ENCODE measurements around the gene NUBPL.
"Not testable (repeated sequence)": the region's sequence is repeated elsewhere in the genome, so short reads cannot be mapped to it uniquely, and the experiment has no call there.

NUBPL gene

DNA sequence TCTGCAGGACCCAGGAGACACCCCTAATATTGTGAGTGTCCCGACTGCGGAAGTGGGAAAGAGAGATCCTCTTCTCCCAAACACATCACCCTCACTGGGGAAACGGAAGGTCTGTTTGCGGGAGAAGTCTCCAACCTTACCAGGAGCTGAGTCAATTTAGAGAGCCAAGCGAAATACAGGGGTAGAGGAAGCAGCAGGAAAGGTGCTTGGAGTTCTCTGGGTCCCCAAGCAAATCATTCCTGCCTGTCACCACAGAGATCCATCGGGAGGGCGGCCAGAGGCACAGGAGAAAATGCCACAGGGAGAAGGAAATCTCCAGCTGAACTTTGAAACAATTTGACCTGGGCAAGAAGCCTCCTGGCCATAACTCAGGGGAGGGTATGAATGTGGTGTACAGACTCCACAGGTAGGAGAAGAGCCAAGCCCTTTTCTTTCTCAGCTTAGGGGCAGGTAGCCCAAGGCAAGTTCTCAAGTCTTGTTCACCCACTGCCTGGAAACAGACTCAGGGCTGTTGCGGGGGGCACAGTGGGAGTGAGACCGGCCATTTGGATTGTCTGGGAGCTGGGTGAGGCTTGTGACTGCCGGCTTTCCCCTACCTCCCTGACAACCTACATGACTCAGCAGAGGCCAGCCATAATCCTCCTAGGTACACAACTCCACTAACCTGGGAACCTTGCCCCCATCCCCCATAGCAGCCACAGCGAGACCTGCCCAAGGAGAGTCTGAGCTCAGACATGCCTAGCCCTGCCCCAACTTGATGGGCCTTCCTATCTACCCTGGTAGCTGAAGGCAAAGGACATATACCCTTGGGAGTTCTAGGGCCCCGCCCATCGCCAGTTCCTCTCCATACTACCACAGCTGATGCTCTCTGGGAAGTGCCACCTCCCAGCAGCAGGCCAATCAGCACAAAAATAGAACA, 304.0 kb downstream of the NUBPL start:
- H3K79me2 ChIP-seq (ENCODE audit: insufficient read depth, low read length), result no peaks in the 10 kb centered on the region
- H3K27me3 ChIP-seq (ENCODE audit: insufficient read depth, low read length, poor library complexity, severe bottlenecking), result no peaks in the 10 kb centered on the region
- no peaks in the 10 kb centered on the region for H3K9me2 ChIP-seq (replicated peaks; ENCODE audit: low read depth, low read length)
- no peaks in the 10 kb centered on the region for H3F3A ChIP-seq (ENCODE audit: low read depth)
- H3K9ac ChIP-seq (ENCODE audit: low read depth, low read length, poor library complexity, severe bottlenecking), result no peak overlapping the region
- H3K36me3 ChIP-seq (ENCODE audit: insufficient read depth, low read length), result no peaks in the 10 kb centered on the region
- no peak overlapping the region for H2AFZ ChIP-seq (ENCODE audit: low read length)
- H4K20me1 ChIP-seq (ENCODE audit: insufficient read depth, low read length, poor library complexity, severe bottlenecking), result no peaks in the 10 kb centered on the region
- no peaks in the 10 kb centered on the region for H3K4me1 ChIP-seq (ENCODE audit: insufficient read depth, low read length, poor library complexity, severe bottlenecking)
- no peak overlapping the region for H3K4me2 ChIP-seq (ENCODE audit: low read depth, low read length, poor library complexity, severe bottlenecking)
- no peaks in the 10 kb centered on the region for H3K9me3 ChIP-seq (ENCODE audit: insufficient read depth, low read depth, low read length)
- no peak overlapping the region for H3K4me3 ChIP-seq (ENCODE audit: low read length, poor library complexity, severe bottlenecking)
- TF ChIP-seq, protein P1, sequence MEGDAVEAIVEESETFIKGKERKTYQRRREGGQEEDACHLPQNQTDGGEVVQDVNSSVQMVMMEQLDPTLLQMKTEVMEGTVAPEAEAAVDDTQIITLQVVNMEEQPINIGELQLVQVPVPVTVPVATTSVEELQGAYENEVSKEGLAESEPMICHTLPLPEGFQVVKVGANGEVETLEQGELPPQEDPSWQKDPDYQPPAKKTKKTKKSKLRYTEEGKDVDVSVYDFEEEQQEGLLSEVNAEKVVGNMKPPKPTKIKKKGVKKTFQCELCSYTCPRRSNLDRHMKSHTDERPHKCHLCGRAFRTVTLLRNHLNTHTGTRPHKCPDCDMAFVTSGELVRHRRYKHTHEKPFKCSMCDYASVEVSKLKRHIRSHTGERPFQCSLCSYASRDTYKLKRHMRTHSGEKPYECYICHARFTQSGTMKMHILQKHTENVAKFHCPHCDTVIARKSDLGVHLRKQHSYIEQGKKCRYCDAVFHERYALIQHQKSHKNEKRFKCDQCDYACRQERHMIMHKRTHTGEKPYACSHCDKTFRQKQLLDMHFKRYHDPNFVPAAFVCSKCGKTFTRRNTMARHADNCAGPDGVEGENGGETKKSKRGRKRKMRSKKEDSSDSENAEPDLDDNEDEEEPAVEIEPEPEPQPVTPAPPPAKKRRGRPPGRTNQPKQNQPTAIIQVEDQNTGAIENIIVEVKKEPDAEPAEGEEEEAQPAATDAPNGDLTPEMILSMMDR (conservative IDR thresholded peaks at IDR 0.05; ENCODE audit: low read length), result no peak
- TF ChIP-seq EZH2phosphoT487 (IDR thresholded peaks at IDR 0.05; ENCODE audit: borderline replicate concordance), result no peak

DNA sequence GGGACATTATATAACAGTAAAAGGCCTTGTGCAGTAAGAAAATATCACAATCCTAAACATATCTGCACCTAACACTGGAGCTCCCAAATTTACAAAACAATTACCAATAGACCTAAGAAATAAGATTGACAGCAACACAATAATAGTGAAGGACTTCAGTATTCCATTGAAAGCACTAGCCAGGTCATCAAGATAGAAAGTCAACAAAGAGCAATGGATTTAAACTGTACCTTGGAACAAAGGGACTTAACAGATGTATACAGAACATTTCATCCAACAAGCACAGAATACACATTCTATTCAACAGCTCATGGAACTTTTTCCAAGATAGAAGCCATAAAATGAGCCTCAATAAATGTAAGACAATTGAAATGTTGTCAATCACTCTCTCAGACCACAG, 306.4 kb downstream of the NUBPL start:
- Histone ChIP-seq H3F3A (ENCODE audit: low read depth) (no peaks in the 10 kb centered on the region), H3K9ac (ENCODE audit: low read depth, low read length, poor library complexity, severe bottlenecking) (no peak overlapping the region), H3K4me2 (ENCODE audit: low read depth, low read length, poor library complexity, severe bottlenecking) (no peak overlapping the region), H2AFZ (ENCODE audit: low read length) (no peak overlapping the region), H3K9me2 (replicated peaks; ENCODE audit: low read depth, low read length) (no peaks in the 10 kb centered on the region), H3K4me3 (ENCODE audit: low read length, poor library complexity, severe bottlenecking) (no peak overlapping the region), H3K27me3 (ENCODE audit: insufficient read depth, low read length, poor library complexity, severe bottlenecking) (no peaks in the 10 kb centered on the region), H3K4me1 (ENCODE audit: insufficient read depth, low read length, poor library complexity, severe bottlenecking) (no peaks in the 10 kb centered on the region), H3K9me3 (ENCODE audit: insufficient read depth, low read depth, low read length) (no peaks in the 10 kb centered on the region), H4K20me1 (ENCODE audit: insufficient read depth, low read length, poor library complexity, severe bottlenecking) (no peaks in the 10 kb centered on the region), H3K36me3 (ENCODE audit: insufficient read depth, low read length) (no peaks in the 10 kb centered on the region), H3K79me2 (ENCODE audit: insufficient read depth, low read length) (no peaks in the 10 kb centered on the region)
- TF ChIP-seq, protein P1 (conservative IDR thresholded peaks at IDR 0.05; ENCODE audit: low read length), result no peak
- TF ChIP-seq EZH2phosphoT487 (IDR thresholded peaks at IDR 0.05; ENCODE audit: borderline replicate concordance), result no peak

DNA sequence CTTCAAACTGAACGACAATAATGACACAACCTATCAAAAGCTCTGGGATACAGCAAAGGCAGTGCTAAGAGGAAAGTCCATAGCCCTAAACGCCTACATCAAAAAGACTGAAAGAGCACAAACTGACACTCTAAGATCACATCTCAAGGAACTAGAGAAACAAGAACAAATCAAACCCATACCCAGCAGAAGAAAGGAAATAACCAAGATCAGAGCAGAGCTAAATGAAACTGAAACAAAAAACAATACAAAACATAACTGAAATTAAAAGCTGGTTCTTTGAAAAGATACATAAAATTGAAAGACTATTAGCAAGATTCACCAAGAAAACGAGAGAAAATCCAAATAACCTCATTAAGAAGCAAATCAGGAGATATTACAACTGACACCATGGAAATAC, 306.9 kb downstream of the NUBPL start:
- not testable (repeated sequence) for H3K36me3 ChIP-seq (ENCODE audit: insufficient read depth, low read length); H3K79me2 ChIP-seq (ENCODE audit: insufficient read depth, low read length); H3K9me3 ChIP-seq (ENCODE audit: insufficient read depth, low read depth, low read length); H3K4me2 ChIP-seq (ENCODE audit: low read depth, low read length, poor library complexity, severe bottlenecking); H2AFZ ChIP-seq (ENCODE audit: low read length); H3K4me1 ChIP-seq (ENCODE audit: insufficient read depth, low read length, poor library complexity, severe bottlenecking); H3K27me3 ChIP-seq (ENCODE audit: insufficient read depth, low read length, poor library complexity, severe bottlenecking); H4K20me1 ChIP-seq (ENCODE audit: insufficient read depth, low read length, poor library complexity, severe bottlenecking); H3K9me2 ChIP-seq (replicated peaks; ENCODE audit: low read depth, low read length); H3F3A ChIP-seq (ENCODE audit: low read depth); H3K4me3 ChIP-seq (ENCODE audit: low read length, poor library complexity, severe bottlenecking); H3K9ac ChIP-seq (ENCODE audit: low read depth, low read length, poor library complexity, severe bottlenecking)

DNA sequence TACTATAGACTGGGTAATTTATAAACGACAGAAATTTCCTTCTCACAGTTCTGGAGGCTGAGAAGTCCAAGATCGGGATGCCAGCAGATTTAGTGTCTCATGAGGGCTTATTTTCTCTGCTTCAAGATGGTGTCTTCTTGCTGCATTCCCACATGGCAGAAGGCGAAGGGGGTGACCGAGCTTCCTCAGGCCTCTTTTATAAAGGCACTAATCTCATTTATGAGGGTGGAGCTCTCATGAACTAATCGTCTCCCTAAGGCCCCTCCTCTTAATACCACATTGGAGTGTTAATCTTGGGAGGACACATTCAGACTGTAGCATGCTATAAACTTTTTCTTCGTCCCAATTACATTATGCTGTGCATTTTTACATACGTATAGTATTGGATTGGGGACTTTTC, 315.5 kb downstream of the NUBPL start:
- TF ChIP-seq, protein P1 (conservative IDR thresholded peaks at IDR 0.05; ENCODE audit: low read length), result no peak
- TF ChIP-seq EZH2phosphoT487 (IDR thresholded peaks at IDR 0.05; ENCODE audit: borderline replicate concordance), result no peak
- Histone ChIP-seq H3K27me3 (ENCODE audit: insufficient read depth, low read length, poor library complexity, severe bottlenecking) (no peaks in the 10 kb centered on the region), H3K4me3 (ENCODE audit: low read length, poor library complexity, severe bottlenecking) (no peak overlapping the region), H3K9ac (ENCODE audit: low read depth, low read length, poor library complexity, severe bottlenecking) (no peak overlapping the region), H2AFZ (ENCODE audit: low read length) (no peak overlapping the region), H3K4me2 (ENCODE audit: low read depth, low read length, poor library complexity, severe bottlenecking) (no peak overlapping the region), H3K4me1 (ENCODE audit: insufficient read depth, low read length, poor library complexity, severe bottlenecking) (no peaks in the 10 kb centered on the region), H3F3A (ENCODE audit: low read depth) (no peaks in the 10 kb centered on the region), H3K79me2 (ENCODE audit: insufficient read depth, low read length) (no peaks in the 10 kb centered on the region), H3K9me2 (replicated peaks; ENCODE audit: low read depth, low read length) (no peaks in the 10 kb centered on the region), H3K36me3 (ENCODE audit: insufficient read depth, low read length) (no peaks in the 10 kb centered on the region), H3K9me3 (ENCODE audit: insufficient read depth, low read depth, low read length) (no peaks in the 10 kb centered on the region), H4K20me1 (ENCODE audit: insufficient read depth, low read length, poor library complexity, severe bottlenecking) (no peaks in the 10 kb centered on the region)
